ENCODE measurements around the gene AOAH. TPM values are rescaled to one million over a fixed set of nuclear protein-coding genes. Genes with fewer than 3 reads are reported as not detected.
"Not testable (repeated sequence)": the region's sequence is repeated elsewhere in the genome, so short reads cannot be mapped to it uniquely, and the experiment has no call there.

Gene AOAH
- total and polyA plus RNA-seq, 4 donors, result 1.9 to 34.9 (median 11.7) TPM

GRCh38 chr7:36475381-36475780 lies 248.9 kb downstream of the AOAH start:
- intact Hi-C loops (cut with DNase I), result no loop called here
- no peak for ATAC-seq (ENCODE audit: low FRiP score)
- H3K27ac ChIP-seq (ENCODE audit: low read depth in 1 of 2, low read length in 2 of 2), result no peak overlapping the region
- H3K4me3 ChIP-seq (ENCODE audit: low read length in 2 of 2), result no peak overlapping the region
- H3K36me3 ChIP-seq (ENCODE audit: control insufficient read depth in 1 of 2, insufficient read depth in 2 of 2, low read length in 1 of 2), result no peaks in the 10 kb centered on the region
- no peaks in the 10 kb centered on the region for H3K27me3 ChIP-seq (ENCODE audit: control insufficient read depth in 1 of 2, insufficient read depth in 2 of 2, low read length in 1 of 2)
- no peaks in the 10 kb centered on the region for H3K9me3 ChIP-seq (ENCODE audit: control insufficient read depth, low read length)
- no peak for DNase-seq
- peaks cover 0 to 2% of the 10 kb centered on the region in 2 donors for H3K4me1 ChIP-seq (ENCODE audit: control insufficient read depth in 1 of 2, insufficient read depth in 2 of 2, low read length in 2 of 2)
- 91 to 93% methylated on average over 3 of the region's 3 CpGs for WGBS, 2 donors

DNA sequence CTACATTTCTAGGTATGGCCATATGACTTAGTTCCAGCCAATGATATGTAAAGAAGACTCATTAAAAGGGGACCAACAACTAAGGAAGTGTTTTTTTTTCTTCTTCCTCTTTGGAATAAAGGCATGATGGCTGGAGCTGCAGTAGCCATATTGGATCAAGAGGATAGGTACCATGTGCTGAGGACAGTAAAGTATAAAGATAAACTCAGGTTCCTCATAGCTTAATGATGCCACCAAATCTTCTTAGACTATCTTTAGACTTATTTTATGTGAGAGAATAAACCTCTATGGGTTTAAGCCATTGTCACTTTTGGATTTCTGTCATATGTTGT lies 249.3 kb downstream of the AOAH start:
- H3K27ac ChIP-seq (ENCODE audit: low read depth in 1 of 2, low read length in 2 of 2), result no peak overlapping the region
- no peak overlapping the region for H3K4me3 ChIP-seq (ENCODE audit: low read length in 2 of 2)
- no peaks in the 10 kb centered on the region for H3K36me3 ChIP-seq (ENCODE audit: control insufficient read depth in 1 of 2, insufficient read depth in 2 of 2, low read length in 1 of 2)
- H3K9me3 ChIP-seq (ENCODE audit: control insufficient read depth, low read length), result no peaks in the 10 kb centered on the region
- no peaks in the 10 kb centered on the region for H3K27me3 ChIP-seq (ENCODE audit: control insufficient read depth in 1 of 2, insufficient read depth in 2 of 2, low read length in 1 of 2)
- DNase-seq (no peak), ATAC-seq (ENCODE audit: low FRiP score) (no peak)
- intact Hi-C loops (cut with DNase I), result no loop called here
- H3K4me1 ChIP-seq (ENCODE audit: control insufficient read depth in 1 of 2, insufficient read depth in 2 of 2, low read length in 2 of 2), result peaks cover 0 to 4% of the 10 kb centered on the region in 2 donors

DNA sequence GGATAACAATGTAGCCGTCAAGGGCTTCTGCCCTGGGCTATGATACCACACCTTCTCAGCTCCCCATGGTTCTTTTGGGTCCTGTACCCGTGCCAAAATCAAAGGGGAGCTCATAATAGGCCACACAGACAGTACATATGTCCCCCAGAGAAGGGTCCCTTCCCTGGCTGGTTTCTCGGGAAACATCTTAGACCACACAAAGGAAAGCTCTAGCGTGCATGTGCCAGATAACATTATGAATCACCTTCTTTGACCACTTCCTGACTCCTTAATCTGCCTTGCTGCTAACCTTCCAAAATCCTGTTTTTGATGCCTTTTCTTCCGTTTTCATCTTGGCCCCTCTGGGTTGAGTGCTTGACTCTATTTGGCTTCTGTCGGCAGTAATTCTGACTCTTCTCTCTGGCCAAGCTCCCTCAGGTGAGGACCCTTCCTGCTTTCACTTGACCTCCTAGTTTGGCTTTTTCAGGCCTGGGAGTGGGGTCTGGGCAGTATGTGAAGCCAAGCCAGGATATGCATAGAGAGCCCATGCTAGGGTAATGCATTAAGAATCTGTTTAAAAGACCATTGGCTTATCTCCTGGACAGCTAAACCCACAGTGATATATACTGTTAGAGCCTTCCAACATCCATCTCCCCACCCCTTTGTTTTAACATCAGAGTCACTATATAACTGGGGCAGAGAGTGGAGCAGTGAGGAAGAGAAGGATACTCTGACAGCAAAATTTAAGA lies 249.8 kb downstream of the AOAH start:
- Histone ChIP-seq H3K27me3 (ENCODE audit: control insufficient read depth in 1 of 2, insufficient read depth in 2 of 2, low read length in 1 of 2) (no peaks in the 10 kb centered on the region), H3K9me3 (ENCODE audit: control insufficient read depth, low read length) (no peaks in the 10 kb centered on the region), H3K27ac (ENCODE audit: low read depth in 1 of 2, low read length in 2 of 2) (no peak overlapping the region), H3K4me3 (ENCODE audit: low read length in 2 of 2) (no peak overlapping the region), H3K4me1 (ENCODE audit: control insufficient read depth in 1 of 2, insufficient read depth in 2 of 2, low read length in 2 of 2) (peaks cover 0 to 4% of the 10 kb centered on the region in 2 donors), H3K36me3 (ENCODE audit: control insufficient read depth in 1 of 2, insufficient read depth in 2 of 2, low read length in 1 of 2) (no peaks in the 10 kb centered on the region)
- 67 to 74% methylated on average over 6 of the region's 6 CpGs for WGBS, 2 donors
- DNase-seq (no peak), ATAC-seq (ENCODE audit: low FRiP score) (no peak)
- intact Hi-C loops (cut with DNase I), result no loop called here

DNA sequence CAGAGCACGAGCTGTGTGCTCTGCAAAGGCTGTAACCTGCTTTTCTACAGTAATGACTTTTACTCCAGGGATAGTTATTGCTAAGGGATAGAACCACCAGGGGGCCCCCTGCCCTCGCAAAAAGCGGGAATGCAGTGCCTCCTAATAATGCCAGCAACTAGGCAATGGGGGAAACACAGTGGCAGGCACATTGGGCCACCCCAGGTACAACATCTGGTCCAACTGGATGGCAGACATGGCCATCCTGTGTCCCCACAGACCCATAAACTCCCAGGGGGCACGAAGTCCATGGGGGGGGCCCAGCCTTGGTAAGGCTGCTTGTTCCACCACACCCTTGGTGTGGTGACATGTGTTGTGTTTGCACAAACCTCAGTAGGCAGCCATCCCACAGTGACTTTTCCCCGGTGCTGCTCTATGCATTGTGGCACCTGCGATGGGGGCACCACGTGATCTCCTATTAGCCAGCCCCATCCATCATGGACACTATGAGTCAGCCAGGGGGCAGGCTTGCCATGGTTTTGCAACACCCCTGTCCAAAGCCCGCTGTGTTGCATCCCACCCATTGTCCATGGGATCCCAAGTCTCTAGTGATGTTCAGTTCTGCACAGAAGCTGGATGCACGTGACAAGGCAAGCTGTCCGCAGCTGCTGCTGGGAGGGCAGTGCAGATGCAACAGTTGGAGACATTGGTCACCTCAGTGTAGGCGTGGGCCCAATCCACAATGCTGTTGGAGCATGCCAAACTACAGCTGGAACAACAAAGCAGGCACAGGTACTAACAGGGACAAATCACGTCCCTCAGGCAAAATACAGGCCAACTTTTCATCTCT lies 250.6 kb downstream of the AOAH start:
- DNase-seq (peak in 1 of 2 donors; percentile 53), ATAC-seq (ENCODE audit: low FRiP score) (peak; percentile 38)
- H3K36me3 ChIP-seq (ENCODE audit: control insufficient read depth in 1 of 2, insufficient read depth in 2 of 2, low read length in 1 of 2), result no peaks in the 10 kb centered on the region
- WGBS, 2 donors, result 86% methylated on average over 12 of the region's 12 CpGs
- H3K27ac ChIP-seq (ENCODE audit: low read depth in 1 of 2, low read length in 2 of 2), result no peak overlapping the region
- no peak overlapping the region for H3K4me3 ChIP-seq (ENCODE audit: low read length in 2 of 2)
- peaks cover 0 to 4% of the 10 kb centered on the region in 2 donors for H3K4me1 ChIP-seq (ENCODE audit: control insufficient read depth in 1 of 2, insufficient read depth in 2 of 2, low read length in 2 of 2)
- no peaks in the 10 kb centered on the region for H3K9me3 ChIP-seq (ENCODE audit: control insufficient read depth, low read length)
- H3K27me3 ChIP-seq (ENCODE audit: control insufficient read depth in 1 of 2, insufficient read depth in 2 of 2, low read length in 1 of 2), result no peaks in the 10 kb centered on the region
- intact Hi-C loops (cut with DNase I), result no loop called here

- no peaks in the 10 kb centered on the region for H3K27me3 ChIP-seq (ENCODE audit: control insufficient read depth in 1 of 2, insufficient read depth in 2 of 2, low read length in 1 of 2)
- intact Hi-C loops (cut with DNase I), result no loop called here
- no peak overlapping the region for H3K4me3 ChIP-seq (ENCODE audit: low read length in 2 of 2)
- WGBS, 2 donors, result 46 to 53% methylated on average over 3 of the region's 3 CpGs
- no peak for DNase-seq
- H3K36me3 ChIP-seq (ENCODE audit: control insufficient read depth in 1 of 2, insufficient read depth in 2 of 2, low read length in 1 of 2), result no peaks in the 10 kb centered on the region
- no peak overlapping the region for H3K27ac ChIP-seq (ENCODE audit: low read depth in 1 of 2, low read length in 2 of 2)
- H3K9me3 ChIP-seq (ENCODE audit: control insufficient read depth, low read length), result no peaks in the 10 kb centered on the region
- H3K4me1 ChIP-seq (ENCODE audit: control insufficient read depth in 1 of 2, insufficient read depth in 2 of 2, low read length in 2 of 2), result peaks cover 0 to 4% of the 10 kb centered on the region in 2 donors
- ATAC-seq (ENCODE audit: low FRiP score), result no peak
These were observed 252.1 kb downstream of the AOAH start for GRCh38 chr7:36472141-36472729.

GRCh38 chr7:36469236-36469635 lies 255.1 kb downstream of the AOAH start:
- ATAC-seq (ENCODE audit: low FRiP score), result no peak
- H3K9me3 ChIP-seq (ENCODE audit: control insufficient read depth, low read length), result no peaks in the 10 kb centered on the region
- no peak overlapping the region for H3K4me3 ChIP-seq (ENCODE audit: low read length in 2 of 2)
- H3K36me3 ChIP-seq (ENCODE audit: control insufficient read depth in 1 of 2, insufficient read depth in 2 of 2, low read length in 1 of 2), result no peaks in the 10 kb centered on the region
- H3K27me3 ChIP-seq (ENCODE audit: control insufficient read depth in 1 of 2, insufficient read depth in 2 of 2, low read length in 1 of 2), result no peaks in the 10 kb centered on the region
- H3K4me1 ChIP-seq (ENCODE audit: control insufficient read depth in 1 of 2, insufficient read depth in 2 of 2, low read length in 2 of 2), result peaks cover 0 to 4% of the 10 kb centered on the region in 2 donors
- intact Hi-C loops (cut with DNase I), result no loop called here
- H3K27ac ChIP-seq (ENCODE audit: low read depth in 1 of 2, low read length in 2 of 2), result no peak overlapping the region
- no peak for DNase-seq

GRCh38 chr7:36468370-36469101 lies 255.8 kb downstream of the AOAH start:
- Histone ChIP-seq H3K27ac (ENCODE audit: low read depth in 1 of 2, low read length in 2 of 2) (no peak overlapping the region), H3K4me1 (ENCODE audit: control insufficient read depth in 1 of 2, insufficient read depth in 2 of 2, low read length in 2 of 2) (peaks cover 0 to 4% of the 10 kb centered on the region in 2 donors), H3K4me3 (ENCODE audit: low read length in 2 of 2) (no peak overlapping the region), H3K27me3 (ENCODE audit: control insufficient read depth in 1 of 2, insufficient read depth in 2 of 2, low read length in 1 of 2) (no peaks in the 10 kb centered on the region), H3K9me3 (ENCODE audit: control insufficient read depth, low read length) (no peaks in the 10 kb centered on the region), H3K36me3 (ENCODE audit: control insufficient read depth in 1 of 2, insufficient read depth in 2 of 2, low read length in 1 of 2) (no peaks in the 10 kb centered on the region)
- no peak for DNase-seq
- WGBS, 2 donors, result 31 to 52% methylated on average over 2 of the region's 2 CpGs
- no peak for ATAC-seq (ENCODE audit: low FRiP score)
- intact Hi-C loops (cut with DNase I), result no loop called here

- H3K36me3 ChIP-seq (ENCODE audit: control insufficient read depth in 1 of 2, insufficient read depth in 2 of 2, low read length in 1 of 2); ATAC-seq (ENCODE audit: low FRiP score); intact Hi-C loops (cut with DNase I); H3K4me3 ChIP-seq (ENCODE audit: low read length in 2 of 2); H3K27ac ChIP-seq (ENCODE audit: low read depth in 1 of 2, low read length in 2 of 2); DNase-seq; H3K4me1 ChIP-seq (ENCODE audit: control insufficient read depth in 1 of 2, insufficient read depth in 2 of 2, low read length in 2 of 2); H3K27me3 ChIP-seq (ENCODE audit: control insufficient read depth in 1 of 2, insufficient read depth in 2 of 2, low read length in 1 of 2); H3K9me3 ChIP-seq (ENCODE audit: control insufficient read depth, low read length): not testable (repeated sequence)
- WGBS, 2 donors, result 81 to 84% methylated on average over 5 of the region's 5 CpGs
These were observed 258.3 kb downstream of the AOAH start for GRCh38 chr7:36466001-36466400.
